Fibroblast of skin of abdomen (primary cell): Measurements from ENCODE around the gene TNC.
A peak's percentile ranks its signal among the peaks of the same experiment; 100 is the strongest.

ENCODE experiments used
- DNase-seq: peaks from one replicate; pipeline ENCODE4 v3.0.0-alpha.2; 2013

Gene TNC

GRCh38 chr9:115043632-115044031 is 74.3 kb downstream of the TNC start:
- no peak for DNase-seq

DNA sequence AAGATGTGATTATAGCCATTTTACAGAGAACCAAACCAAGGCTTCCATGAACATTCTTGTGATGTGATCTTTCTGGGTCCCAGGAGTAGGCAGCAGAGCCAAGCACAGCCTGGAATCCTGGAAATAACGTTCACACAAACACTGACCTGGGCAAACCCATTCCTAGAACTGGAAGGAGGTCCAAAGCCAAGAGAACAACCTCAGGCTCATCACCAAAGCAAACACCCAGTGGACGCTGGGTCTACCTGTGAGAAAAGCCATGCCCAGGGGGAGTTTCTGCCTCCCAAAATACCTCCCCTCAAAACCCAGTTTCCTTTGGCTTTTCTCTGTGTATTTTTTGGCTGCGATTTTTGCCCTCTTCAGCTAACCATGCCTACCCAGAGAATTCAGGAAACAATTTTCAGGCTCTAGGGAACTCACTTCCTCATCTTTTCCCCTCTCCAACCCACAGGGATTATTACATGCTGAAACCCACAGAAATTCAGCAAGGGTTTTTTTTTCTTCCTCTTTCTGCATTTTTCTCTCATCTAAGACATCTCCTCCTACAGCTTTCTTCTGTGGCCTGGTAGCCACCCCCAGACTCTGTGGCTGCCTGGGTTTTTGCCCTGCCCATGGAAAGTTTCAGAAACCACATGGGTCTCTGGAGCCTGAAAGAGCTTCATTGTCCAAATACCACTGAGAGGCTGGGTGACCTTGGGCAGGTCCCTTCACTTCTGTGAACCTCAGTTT is 75.0 kb downstream of the TNC start:
- DNase-seq: peak; percentile 61

DNA sequence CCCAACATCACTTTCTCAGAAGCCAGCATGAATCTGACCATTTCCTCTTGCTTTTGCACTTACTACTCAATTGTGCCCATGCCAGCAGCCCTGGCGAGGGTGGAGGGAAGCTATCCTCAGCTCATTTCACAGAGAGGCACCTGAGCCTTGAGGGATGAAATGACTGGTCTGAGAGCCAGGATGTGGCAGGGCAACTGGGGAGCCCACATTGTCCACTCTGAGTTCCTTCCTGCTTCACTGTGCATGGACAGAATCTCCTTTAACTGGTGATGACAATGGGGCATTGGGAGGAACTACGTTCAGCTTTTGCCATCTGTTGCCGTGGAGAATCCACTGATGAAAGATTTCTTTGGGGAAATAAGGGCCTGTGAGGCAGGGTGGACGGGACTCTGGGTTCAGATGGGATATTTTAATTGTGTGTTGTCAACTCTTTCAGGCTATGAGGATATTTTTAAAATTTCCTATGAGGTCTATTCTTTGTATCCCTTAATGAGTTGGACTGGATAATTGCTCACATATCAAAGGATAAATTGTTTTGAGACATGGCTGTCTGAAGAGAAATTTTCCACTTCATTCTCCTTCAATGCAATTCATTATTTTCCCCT is 78.3 kb downstream of the TNC start:
- DNase-seq: no peak

- no peak for DNase-seq
Measured at GRCh38 chr9:115038178-115038577, 79.8 kb downstream of the TNC start.

GRCh38 chr9:115036691-115037090 is 81.3 kb downstream of the TNC start:
- no peak for DNase-seq

- DNase-seq: peak; percentile 90
Measured at GRCh38 chr9:115035841-115036612, 81.9 kb downstream of the TNC start.

- DNase-seq: peak; percentile 92
Measured at GRCh38 chr9:115034801-115035200, 83.2 kb downstream of the TNC start.

GRCh38 chr9:115033800-115034199 is 84.2 kb downstream of the TNC start:
- DNase-seq: no peak

DNA sequence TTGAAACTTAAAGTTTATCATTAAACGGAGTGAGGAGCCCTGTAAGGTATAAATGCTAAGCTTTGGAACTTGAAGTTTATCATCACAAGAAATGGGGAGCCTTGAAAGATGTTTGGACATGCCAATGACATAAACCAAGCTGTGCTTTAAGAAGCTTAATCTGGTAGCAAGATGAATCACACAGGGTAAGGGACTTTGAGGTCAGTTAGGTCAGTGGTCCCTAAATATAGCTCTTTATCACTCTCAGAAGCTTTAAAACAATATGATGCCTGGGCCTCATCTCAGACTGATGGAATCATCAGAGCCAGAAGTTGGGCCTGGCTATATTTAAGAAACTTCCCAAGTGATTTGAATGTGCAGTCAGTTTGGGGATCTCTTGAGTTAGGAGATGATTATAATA is 85.7 kb downstream of the TNC start:
- DNase-seq: no peak

GRCh38 chr9:115030006-115030405 is 88.0 kb downstream of the TNC start:
- DNase-seq: no peak

DNA sequence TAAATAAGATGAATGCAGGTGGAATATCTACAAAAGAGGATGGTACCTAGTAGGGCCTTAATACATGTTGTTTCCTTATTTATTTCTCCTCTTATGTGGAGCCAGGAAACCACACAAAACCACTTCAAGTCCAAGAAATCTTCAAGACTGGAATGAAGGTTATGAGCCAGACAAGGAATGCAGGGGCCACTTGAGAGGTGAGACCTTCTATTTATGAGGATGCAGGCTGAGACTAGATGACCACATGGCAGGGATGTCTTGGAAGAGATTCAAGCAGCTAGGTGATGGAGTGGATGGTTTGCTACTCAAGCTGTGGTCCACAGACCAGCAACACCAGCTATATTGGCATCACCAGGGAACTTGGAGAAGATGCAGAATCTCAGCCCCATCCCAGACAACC is 92.2 kb downstream of the TNC start:
- peak; percentile 31 for DNase-seq

DNA sequence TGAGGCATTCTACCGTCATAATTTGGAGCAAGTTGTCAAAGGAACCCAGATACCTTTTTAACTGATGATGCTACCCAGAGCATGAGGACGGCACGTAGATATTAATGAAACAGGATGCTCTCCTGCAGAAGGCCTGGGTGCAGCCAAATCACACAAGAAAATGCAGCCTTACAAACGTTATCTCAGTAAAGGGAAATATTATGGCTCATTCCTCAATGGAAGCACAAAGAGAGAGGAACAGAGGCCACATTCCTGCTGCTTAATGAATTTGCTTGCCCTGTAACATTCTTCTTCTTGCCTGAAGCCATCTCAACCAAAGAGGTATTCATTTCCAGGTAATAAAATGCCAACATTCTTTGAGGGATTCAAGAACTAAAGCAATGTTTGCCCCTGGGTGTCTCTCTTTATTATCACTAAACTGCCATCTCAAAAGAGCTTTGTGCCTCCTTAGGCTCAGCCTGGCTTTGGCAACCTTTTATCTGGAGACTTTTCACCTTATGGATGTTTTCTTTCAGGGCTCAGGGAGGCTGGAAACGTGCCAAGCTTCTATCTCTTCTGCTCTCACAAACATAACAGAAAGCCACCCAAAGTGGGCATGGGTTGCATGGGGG is 92.9 kb downstream of the TNC start:
- no peak for DNase-seq

DNA sequence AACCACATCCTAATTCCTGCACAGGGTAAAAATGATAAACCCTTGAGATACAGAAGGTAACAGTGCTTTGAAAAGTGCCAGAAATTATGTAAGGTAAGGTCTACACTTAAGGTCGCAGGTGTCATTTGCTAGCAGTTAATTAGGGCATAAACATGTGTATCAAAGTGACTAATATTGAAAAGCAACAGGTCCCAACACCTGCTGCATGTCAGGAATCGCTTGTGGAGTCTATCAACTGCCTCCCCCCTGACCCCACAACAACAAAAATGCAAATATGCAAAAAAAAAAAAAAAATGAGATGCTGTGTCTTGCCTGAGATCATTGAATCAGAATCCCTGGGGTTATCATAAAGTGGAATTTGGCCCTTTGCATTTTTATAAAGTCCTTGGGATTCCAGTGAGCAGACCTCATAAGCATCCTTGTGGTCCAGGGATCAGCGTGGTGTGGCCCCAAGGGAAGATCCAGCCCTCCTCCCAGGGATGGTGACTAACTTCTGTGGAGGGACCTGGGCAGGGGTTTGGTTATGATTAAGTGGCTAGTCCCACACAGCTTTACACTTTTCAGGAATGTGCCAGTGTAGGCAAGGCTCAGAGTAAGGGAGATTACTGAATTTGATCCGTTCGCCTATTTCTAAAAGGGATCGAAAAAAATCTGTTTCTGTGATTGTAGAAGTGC is 95.1 kb downstream of the TNC start:
- DNase-seq: peak; percentile 96

GRCh38 chr9:115018547-115019435 is 99.2 kb downstream of the TNC start:
- peak; percentile 84 for DNase-seq

DNA sequence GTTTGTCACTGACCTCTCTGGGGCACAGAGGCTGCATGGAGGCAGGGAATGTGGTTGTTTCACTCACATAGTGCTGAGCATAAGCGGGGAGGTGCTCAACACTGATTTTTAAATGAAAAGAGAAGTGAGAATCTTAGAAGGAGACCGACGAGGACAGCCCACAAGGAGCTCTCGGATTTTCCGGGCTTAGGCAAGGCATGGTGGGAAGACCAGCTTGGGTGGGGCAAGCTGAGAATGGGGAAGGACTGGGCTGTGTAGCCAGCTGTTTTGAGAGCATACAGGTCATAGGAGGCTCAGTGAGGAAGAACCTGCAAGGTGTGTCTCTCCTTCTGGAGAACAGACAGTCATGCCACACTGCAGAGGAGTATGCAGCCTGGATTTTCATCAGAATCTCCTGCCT is 101.6 kb downstream of the TNC start:
- no peak for DNase-seq

DNA sequence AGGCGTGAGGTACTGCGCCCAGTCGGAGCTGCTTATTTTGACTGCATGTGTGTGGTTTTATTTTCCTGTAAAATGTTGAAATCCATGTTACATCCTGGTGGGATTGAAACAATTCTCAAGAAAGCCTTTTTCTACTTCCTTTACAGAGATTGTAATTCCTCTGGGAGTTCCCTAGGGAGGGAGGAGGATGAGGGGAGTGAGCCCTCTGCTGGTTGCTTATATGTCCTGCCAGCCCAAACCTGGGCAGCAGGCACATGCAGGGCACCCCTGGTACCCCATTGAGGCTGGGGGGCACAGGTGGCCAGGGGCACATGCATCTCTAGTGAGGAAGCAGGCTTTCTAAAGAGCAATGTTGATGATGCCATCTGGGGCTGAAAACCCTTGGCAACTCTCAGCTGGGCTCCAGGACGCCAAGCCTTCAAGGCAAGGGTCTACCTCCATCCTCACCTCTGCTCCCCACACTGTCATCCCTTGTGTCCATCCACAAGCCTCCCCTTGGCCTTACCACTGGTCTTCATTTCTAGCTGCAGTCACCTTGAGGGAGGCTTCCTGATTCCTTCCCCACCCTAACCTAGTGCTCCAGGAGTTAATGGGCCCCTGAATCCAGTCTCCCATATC is 102.8 kb downstream of the TNC start:
- peak; percentile 72 for DNase-seq

- no peak for DNase-seq
Measured at GRCh38 chr9:115014438-115014837, 103.5 kb downstream of the TNC start.

DNA sequence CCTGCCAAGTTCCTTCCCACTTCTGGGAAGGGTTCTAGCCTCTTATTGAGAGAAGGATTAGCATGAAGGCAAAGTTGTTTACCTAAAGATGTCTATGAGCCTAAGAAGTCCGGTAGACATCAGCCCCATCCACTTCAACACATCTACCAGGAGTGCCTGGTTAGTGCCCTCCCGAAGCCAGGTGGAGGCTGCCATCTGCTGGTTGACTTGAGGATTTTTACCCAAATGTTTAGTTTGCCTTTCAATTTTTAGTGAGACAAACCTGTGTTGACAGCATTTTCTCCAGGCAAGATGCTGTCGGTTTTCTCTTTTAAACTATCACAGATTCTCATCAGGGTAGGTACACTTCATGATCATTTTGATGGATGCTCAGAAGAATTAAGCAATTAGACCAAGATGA is 104.0 kb downstream of the TNC start:
- peak; percentile 75 for DNase-seq

GRCh38 chr9:115012486-115012885 is 105.5 kb downstream of the TNC start:
- DNase-seq: no peak

DNA sequence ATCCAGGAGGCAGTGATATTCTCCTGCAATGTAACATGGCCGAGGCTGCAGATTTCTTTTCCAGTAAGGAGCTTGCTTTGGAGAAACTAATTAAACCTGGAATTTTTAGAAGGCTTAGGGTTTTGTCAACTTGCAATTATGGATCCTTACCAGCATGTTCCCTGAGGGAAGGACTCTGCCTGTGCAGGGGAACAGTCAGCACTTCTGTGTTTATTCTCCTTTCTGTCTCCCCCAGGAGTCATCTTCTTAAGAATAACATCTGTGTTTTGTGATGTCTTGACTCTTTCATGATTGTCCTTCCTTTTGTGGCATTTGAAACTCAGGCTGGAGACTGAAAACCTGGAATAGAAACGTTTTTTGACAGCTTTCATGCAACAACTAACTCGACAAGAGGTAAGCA is 107.1 kb downstream of the TNC start:
- DNase-seq: no peak
